ENCODE measurements around the gene TGFBR1.

Gene TGFBR1

GRCh38 chr9:99171225-99172123, 66.6 kb downstream of the TGFBR1 start:
- no peak for DNase-seq (ENCODE audit: low read depth, low spot score)

- peak; percentile 62 for DNase-seq (ENCODE audit: low read depth, low spot score)
Measured at GRCh38 chr9:99172124-99173091, 67.5 kb downstream of the TGFBR1 start.

- DNase-seq (ENCODE audit: low read depth, low spot score): no peak
Measured at GRCh38 chr9:99173570-99174504, 68.9 kb downstream of the TGFBR1 start.

GRCh38 chr9:99176527-99177013, 71.7 kb downstream of the TGFBR1 start:
- DNase-seq (ENCODE audit: low read depth, low spot score): peak; percentile 53

- no peak for DNase-seq (ENCODE audit: low read depth, low spot score)
Measured at GRCh38 chr9:99177576-99178366, 72.9 kb downstream of the TGFBR1 start.

- no peak for DNase-seq (ENCODE audit: low read depth, low spot score)
Measured at GRCh38 chr9:99178912-99179872, 74.3 kb downstream of the TGFBR1 start.

- no peak for DNase-seq (ENCODE audit: low read depth, low spot score)
Measured at GRCh38 chr9:99180199-99180598, 75.3 kb downstream of the TGFBR1 start.

GRCh38 chr9:99180662-99181061, 75.7 kb downstream of the TGFBR1 start:
- no peak for DNase-seq (ENCODE audit: low read depth, low spot score)

- no peak for DNase-seq (ENCODE audit: low read depth, low spot score)
Measured at GRCh38 chr9:99181206-99181605, 76.3 kb downstream of the TGFBR1 start.

GRCh38 chr9:99181621-99182020, 76.7 kb downstream of the TGFBR1 start:
- no peak for DNase-seq (ENCODE audit: low read depth, low spot score)

GRCh38 chr9:99182356-99182755, 77.4 kb downstream of the TGFBR1 start:
- DNase-seq (ENCODE audit: low read depth, low spot score): no peak

- DNase-seq (ENCODE audit: low read depth, low spot score): no peak
Measured at GRCh38 chr9:99183616-99184015, 78.7 kb downstream of the TGFBR1 start.

- no peak for DNase-seq (ENCODE audit: low read depth, low spot score)
Measured at GRCh38 chr9:99184110-99184474, 79.2 kb downstream of the TGFBR1 start.

GRCh38 chr9:99184475-99185347, 79.8 kb downstream of the TGFBR1 start:
- DNase-seq (ENCODE audit: low read depth, low spot score): peak; percentile 95

- DNase-seq (ENCODE audit: low read depth, low spot score): no peak
Measured at GRCh38 chr9:99185348-99185632, 80.4 kb downstream of the TGFBR1 start.

GRCh38 chr9:99185934-99186333, 81.0 kb downstream of the TGFBR1 start:
- DNase-seq (ENCODE audit: low read depth, low spot score): no peak

- DNase-seq (ENCODE audit: low read depth, low spot score): no peak
Measured at GRCh38 chr9:99187311-99187710, 82.4 kb downstream of the TGFBR1 start.

- no peak for DNase-seq (ENCODE audit: low read depth, low spot score)
Measured at GRCh38 chr9:99189186-99189585, 84.3 kb downstream of the TGFBR1 start.
